ENCODE measurements around the gene CERK.
A peak's percentile ranks its signal among the peaks of the same experiment; 100 is the strongest.
"Not testable (repeated sequence)": the region's sequence is repeated elsewhere in the genome, so short reads cannot be mapped to it uniquely, and the experiment has no call there.

The CERK gene

DNA sequence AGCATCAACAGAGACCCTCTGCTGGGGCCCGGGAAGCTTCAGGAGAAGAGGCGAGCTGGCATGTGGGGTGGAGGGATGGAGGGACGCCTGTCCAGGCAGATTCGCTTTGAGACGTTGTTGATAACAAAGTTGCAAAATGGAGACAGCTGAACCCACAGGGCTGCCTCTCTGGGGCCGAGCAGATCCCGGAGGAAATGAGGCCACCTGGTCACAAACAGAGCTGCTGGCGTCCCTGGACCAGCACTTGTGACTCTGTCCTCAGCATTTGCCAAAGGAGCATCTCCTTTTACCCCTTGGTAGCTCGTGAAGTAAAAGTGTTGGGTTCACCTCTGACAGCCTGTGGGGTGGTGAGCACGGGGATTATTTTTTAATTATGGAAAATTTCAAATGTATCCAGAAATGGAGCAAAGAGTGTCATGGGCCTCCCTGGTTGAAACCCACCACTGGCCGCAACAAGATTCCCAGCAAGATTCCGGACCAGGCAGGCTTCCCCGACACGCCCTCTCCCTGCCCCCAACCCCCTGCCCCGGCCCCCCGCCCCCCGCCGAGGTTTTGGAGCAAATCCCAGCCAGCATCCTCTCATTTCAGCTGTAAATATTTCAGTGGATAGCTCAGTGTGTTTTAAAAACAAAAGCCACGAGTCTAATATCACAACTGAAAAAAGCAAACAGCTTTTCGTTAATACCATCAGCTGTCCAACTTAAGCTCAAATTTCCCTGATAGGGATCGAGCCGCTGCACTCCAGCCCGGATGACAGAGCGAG lies 97.6 kb downstream of the CERK start:
- DNase-seq: no peak

DNA sequence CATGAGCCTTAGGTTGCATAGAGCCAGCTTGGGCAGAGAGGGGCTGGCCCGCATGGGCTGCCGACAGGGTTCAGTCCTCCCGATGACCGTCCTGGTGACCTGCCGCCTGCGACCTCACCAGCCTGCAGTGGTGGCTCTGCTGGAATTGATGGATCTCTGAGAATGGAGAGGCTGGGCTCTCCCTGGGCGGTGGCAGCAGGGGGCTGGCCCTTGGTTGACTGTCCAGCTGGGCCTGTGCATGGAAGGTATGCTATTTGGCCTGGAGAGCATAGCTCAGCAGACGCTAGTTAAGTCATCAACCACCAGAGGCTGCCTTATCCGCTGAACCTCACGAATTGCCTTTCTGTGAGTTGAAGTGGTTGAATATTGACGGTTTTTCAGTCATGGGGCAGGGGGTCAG lies 98.2 kb downstream of the CERK start:
- no peak for DNase-seq

DNA sequence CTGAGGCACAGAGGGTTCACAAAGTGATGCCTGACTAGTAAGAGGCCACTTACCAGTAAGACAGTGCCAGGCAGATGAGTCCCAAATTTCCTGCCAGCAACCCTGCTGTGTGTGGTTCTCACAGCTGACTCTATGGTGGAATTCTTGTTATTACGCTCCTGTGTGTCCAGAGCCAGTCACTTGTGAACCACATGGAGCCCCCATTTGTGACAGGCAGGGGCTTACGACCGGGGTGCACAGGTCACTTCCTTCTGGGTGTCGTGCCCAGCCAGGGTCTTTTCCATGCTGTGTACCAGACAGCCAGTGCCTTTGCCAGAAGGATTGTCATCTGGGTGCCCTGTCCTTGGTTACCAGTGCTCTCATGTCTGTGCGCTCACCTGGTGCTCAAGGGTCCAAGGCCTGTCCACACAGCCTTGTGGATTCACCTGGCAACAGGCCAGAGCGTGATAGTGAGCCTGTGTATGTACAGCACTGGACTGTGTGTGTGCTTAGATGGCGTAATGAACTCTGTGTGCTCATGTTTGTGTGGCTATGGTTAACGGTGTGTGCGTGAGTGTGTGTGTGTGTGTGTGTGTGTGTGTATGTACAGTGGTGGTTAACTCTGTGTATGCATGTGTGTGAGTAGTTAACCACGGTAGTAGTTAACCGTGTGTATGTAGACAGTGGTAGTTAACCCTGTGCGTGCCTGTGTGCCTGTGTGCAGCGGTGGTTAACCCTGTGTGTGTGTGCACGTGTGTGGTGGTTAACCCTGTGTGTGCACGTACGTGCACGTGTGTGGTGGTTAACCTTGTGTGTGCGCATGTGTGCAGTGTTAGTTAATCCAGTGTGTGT lies 99.2 kb downstream of the CERK start:
- peak; percentile 71 for DNase-seq

DNA sequence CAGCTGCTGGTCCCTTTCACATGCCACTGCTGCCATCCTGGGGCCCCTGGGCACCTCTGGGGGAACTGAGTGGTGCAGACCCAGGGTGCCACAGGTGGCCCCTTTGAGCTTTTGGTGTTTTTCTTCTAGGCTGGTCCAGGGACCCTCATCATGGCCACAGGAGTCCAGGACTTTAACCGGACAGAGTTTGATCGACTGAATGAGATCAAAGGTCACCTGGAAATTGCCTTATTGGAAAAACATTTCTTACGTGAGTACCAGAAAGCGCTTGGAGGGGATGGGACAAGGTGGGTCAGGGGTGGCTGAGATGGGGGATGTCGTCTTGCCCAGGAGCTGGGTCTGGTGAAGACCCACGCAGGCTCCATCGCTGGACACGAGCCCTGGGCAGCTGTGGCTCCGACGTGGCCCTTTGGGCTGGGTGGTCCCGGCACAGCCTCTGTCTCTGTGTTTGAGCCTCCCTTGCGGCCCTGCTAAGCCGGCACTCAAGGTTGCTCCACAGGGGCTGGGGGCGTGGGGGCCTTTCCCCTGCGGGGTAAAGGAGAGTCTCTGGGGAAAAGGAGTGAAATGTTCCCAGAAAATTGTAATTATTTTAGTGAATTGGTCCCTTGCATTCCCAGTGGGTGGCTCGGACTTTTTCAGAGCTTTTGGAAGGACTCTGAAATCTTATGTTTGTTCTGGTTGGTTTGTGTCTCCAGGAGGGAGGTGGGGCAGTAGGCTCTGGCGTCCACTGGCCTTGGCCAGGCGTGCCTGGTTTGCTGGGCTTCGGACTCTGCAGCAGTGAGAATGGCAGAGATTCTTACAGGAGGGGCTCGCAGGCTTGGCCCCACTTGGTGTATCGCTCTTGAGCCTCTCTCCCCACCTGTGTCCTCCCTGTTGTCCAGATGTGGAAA lies 100.1 kb downstream of the CERK start:
- DNase-seq: no peak

DNA sequence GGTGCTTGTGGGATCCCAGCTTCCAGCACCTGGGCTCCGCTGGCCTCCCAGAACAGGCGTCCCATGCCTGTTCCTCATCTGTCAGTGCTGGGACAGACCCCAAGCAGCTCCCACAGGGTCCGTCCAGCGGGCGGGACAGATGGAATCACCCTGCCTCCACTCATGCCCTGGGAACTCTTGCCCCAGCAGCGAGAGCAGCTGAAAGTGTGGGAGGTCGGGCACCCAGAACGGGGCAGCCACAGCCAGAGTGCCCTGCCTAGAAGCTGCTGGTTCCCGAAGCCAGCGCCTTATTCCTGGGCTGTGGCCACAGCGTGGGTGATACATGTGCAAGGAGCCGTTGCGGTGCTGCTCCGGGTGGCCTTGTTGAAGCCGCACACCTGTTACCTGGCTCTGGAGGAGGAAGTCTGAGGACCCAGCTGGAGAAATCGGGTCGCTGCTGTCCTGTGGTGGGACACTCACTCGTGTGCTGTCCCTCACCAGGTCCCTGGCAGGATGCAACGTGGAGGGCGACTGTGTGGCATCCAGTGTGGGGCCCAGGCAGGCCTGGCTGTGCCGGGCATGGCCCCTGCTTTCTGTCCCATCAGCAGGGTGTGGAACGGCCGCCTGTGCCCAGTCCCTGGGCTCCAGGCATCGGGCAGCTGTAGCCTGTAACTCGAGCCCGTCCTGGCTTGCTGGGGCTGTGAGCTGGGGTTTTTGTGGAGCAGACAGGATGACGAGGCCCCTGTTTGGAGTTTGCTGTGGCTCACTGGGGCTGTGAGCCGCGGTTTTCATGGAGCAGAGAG lies 101.6 kb downstream of the CERK start:
- DNase-seq: no peak

DNA sequence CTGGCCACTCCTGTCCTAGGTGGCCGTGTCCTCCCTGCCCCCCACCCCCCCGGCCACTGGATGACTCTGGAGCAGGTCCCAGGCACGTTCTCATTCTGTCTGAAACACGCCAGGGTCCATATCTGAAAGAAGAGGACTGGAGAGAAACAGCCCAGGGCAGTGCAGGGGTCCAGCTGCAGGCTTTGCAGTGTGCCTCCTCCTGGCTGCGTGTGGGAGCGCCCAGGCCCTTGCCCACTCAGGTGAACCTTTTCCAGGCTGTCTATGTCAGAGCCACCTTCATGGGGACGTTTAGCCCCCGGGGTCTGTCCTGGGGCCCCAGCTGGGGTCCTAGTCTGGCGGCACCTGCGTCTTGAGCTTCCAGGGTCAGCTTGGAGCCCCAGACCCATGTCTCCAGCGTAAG lies 102.3 kb downstream of the CERK start:
- no peak for DNase-seq

DNA sequence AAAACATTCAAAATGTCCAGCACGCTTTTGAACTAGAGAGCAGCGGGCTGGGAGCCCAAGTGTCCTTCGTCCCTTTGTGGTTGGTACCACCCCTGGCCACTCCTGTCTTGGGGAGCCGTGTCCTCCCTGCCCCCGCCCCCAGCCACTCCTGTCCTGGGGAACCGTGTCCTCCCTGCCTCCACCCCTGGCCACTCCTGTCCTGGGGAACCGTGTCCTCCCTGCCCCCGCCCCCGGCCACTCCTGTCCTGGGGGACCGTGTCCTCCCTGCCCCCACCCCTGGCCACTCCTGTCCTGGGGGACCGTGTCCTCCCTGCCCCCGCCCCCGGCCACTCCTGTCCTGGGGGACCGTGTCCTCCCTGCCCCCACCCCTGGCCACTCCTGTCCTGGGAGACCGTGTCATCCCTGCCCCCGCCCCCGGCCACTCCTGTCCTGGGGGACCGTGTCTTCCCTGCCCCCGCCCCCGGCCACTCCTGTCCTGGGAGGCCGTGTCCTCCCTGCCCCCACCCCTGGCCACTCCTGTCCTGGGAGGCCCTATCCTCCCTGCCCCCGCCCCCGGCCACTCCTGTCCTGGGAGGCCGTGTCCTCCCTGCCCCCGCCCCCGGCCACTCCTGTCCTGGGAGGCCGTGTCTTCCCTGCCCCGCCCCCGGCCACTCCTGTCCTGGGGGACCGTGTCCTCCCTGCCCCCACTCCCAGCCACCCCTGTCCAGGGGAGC lies 102.9 kb downstream of the CERK start:
- DNase-seq: not testable (repeated sequence)
